ENCODE measurements around the gene LATS2.

Gene LATS2

GRCh38 chr13:21071924-21072323 is 10.5 kb upstream of the LATS2 start:
- TF ChIP-seq REST (IDR thresholded peaks at IDR 0.05; ENCODE audit: insufficient replicate concordance, low read depth) (no peak), GABPA (IDR thresholded peaks at IDR 0.05; ENCODE audit: low read depth) (no peak), SPI1 (IDR thresholded peaks at IDR 0.05; ENCODE audit: borderline replicate concordance, low read depth) (no peak), POLR2AphosphoS5 (IDR thresholded peaks at IDR 0.05; ENCODE audit: low read depth) (no peak), CTCF (IDR thresholded peaks at IDR 0.05; ENCODE audit: insufficient read depth, low read length) (no peak)
- Histone ChIP-seq H3K27ac (replicated peaks) (no peak overlapping the region), H3K4me3 (replicated peaks; ENCODE audit: insufficient read depth, low read length) (no peak overlapping the region), H3K27me3 (ENCODE audit: insufficient read depth, poor library complexity, severe bottlenecking) (no peaks in the 10 kb centered on the region)
- DNase-seq (ENCODE audit: low read depth in 1 of 2, low spot score in 1 of 2): no peak

- H3K27ac ChIP-seq (replicated peaks): no peak overlapping the region
- no peaks in the 10 kb centered on the region for H3K27me3 ChIP-seq (ENCODE audit: insufficient read depth, poor library complexity, severe bottlenecking)
- DNase-seq (ENCODE audit: low read depth in 1 of 2, low spot score in 1 of 2): no peak
- no peak overlapping the region for H3K4me3 ChIP-seq (replicated peaks; ENCODE audit: insufficient read depth, low read length)
- TF ChIP-seq GABPA (IDR thresholded peaks at IDR 0.05; ENCODE audit: low read depth) (no peak), SPI1 (IDR thresholded peaks at IDR 0.05; ENCODE audit: borderline replicate concordance, low read depth) (no peak), REST (IDR thresholded peaks at IDR 0.05; ENCODE audit: insufficient replicate concordance, low read depth) (no peak), CTCF (IDR thresholded peaks at IDR 0.05; ENCODE audit: insufficient read depth, low read length) (no peak), POLR2AphosphoS5 (IDR thresholded peaks at IDR 0.05; ENCODE audit: low read depth) (no peak)
Measured at GRCh38 chr13:21071015-21071414, 9.6 kb upstream of the LATS2 start.

GRCh38 chr13:21069561-21070004 is 8.2 kb upstream of the LATS2 start:
- peak; percentile 29 to 84 for DNase-seq (ENCODE audit: low read depth in 1 of 2, low spot score in 1 of 2)
- Histone ChIP-seq H3K4me3 (replicated peaks; ENCODE audit: insufficient read depth, low read length) (no peak overlapping the region), H3K27me3 (ENCODE audit: insufficient read depth, poor library complexity, severe bottlenecking) (no peaks in the 10 kb centered on the region), H3K27ac (replicated peaks) (no peak overlapping the region)
- TF ChIP-seq SPI1 (IDR thresholded peaks at IDR 0.05; ENCODE audit: borderline replicate concordance, low read depth) (no peak), CTCF (IDR thresholded peaks at IDR 0.05; ENCODE audit: insufficient read depth, low read length) (no peak), GABPA (IDR thresholded peaks at IDR 0.05; ENCODE audit: low read depth) (no peak), POLR2AphosphoS5 (IDR thresholded peaks at IDR 0.05; ENCODE audit: low read depth) (no peak), REST (IDR thresholded peaks at IDR 0.05; ENCODE audit: insufficient replicate concordance, low read depth) (no peak)
